GM12872 (cell line): Measurements from ENCODE around the gene FRMD4B.

ENCODE experiments used
- TF ChIP-seq, protein P1 (sequence below): IDR thresholded peaks from 3 replicates; pipeline ENCODE4 v1.5.1; 2011; ENCODE audit warnings: low read depth, mild to moderate bottlenecking, low read length, moderate library complexity; ENCODE audit not compliant: insufficient read depth

Gene FRMD4B

DNA sequence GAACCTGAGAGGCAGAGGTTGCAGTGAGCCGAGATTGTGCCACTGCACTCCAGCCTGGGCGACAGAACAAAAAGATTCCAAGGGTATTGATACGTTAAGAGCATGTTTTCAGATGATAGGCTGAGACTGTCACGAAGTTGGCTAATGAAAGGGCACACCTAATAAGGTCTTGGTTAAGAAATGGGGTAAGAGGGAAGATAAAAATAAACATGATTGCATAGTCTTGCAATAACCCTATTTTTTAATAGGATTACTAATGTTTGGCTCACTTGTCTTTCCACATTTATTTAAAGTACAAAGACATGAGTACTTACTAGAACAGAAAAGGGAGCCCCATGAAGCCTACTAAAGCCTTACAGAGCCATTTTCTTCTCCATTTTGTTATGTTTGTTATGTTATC is 109.0 kb downstream of the FRMD4B start:
- TF ChIP-seq, protein P1, sequence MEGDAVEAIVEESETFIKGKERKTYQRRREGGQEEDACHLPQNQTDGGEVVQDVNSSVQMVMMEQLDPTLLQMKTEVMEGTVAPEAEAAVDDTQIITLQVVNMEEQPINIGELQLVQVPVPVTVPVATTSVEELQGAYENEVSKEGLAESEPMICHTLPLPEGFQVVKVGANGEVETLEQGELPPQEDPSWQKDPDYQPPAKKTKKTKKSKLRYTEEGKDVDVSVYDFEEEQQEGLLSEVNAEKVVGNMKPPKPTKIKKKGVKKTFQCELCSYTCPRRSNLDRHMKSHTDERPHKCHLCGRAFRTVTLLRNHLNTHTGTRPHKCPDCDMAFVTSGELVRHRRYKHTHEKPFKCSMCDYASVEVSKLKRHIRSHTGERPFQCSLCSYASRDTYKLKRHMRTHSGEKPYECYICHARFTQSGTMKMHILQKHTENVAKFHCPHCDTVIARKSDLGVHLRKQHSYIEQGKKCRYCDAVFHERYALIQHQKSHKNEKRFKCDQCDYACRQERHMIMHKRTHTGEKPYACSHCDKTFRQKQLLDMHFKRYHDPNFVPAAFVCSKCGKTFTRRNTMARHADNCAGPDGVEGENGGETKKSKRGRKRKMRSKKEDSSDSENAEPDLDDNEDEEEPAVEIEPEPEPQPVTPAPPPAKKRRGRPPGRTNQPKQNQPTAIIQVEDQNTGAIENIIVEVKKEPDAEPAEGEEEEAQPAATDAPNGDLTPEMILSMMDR: no peak

GRCh38 chr3:69273896-69274295 is 112.0 kb downstream of the FRMD4B start:
- TF ChIP-seq, protein P1: no peak

GRCh38 chr3:69272556-69272955 is 113.3 kb downstream of the FRMD4B start:
- TF ChIP-seq, protein P1: no peak

DNA sequence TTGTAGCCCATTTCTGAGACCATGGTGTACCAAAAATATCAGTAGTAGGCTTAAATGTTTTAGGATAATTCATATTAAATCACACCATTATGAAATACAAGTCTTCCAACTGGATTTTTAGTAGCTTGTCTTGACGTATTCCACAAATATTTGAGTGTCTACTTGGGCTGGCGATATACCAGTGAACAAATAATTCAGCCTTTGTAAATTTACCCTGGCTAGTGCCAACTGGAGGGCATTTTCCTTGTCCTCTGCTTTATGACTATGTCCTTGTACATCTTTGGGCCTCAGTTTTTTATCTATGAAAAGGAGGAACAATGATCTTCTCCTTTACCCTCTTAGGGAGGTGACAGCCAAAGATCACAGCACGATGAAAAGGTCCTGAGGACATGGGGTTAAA is 114.8 kb downstream of the FRMD4B start:
- TF ChIP-seq, protein P1: no peak

DNA sequence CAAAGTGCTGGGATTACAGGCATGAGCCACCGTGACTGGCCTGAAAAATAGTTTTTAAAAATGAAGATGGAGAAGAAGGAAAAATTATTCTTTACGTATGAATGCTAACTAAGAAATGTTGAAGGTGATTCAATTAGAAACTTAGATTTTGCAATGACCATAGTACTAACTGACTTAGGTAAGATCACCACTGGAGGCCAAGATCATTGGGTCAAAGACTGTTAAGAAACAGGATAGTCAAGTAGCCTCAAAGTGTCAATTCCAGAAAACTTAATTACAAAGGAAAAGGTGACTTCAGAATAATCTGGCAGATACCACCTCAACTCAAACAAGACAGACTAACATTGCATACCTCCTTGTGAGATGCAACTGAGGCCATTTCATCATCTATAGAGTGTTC is 119.3 kb downstream of the FRMD4B start:
- TF ChIP-seq, protein P1: no peak

DNA sequence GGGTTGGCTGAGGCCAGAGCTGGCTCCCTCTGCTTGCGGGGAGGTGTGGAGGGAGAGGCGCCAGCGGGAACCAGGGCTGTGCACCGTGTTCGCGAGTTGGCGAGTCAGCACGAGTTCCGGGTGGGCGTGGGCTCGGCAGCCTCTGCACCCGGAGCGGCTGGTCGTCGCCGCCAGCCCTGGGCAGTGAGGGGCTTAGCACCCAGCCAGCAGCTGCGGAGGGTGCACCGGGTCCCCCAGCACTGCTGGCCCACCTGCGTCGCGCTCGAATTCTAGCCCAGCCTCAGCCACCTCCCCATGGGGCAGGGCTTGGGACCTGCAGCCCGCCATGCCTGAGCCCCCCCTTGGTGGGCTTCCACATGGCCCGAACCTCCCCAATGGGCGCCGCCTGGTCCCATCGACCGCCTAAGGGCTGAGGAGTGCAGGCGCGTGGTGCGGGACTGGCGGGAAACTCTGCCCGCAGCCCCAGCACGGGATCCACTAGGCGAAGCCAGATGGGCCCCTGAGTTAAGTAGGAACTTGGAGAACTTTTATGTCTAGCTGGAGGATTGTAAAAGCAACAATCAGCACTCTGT is 125.6 kb downstream of the FRMD4B start:
- TF ChIP-seq, protein P1: no peak

- TF ChIP-seq, protein P1: no peak
Observed at GRCh38 chr3:69259125-69259524, 126.8 kb downstream of the FRMD4B start.
